Heart left ventricle (tissue), 16 donors: ENCODE measurements around the gene ESPL1. TPM values are rescaled to one million over a fixed set of nuclear protein-coding genes. Genes with fewer than 3 reads are reported as not detected.
A peak's percentile ranks its signal among the peaks of the same experiment; 100 is the strongest.

Experiments used
- ATAC-seq, 4 donors: fragments of 200-7000 bp; cut with Tn5 transposase; one replicate each; pipeline ENCODE4 v1.9.1; 2020 to 2022; ENCODE audit warnings: moderate library complexity in 4 of 4, mild to moderate bottlenecking in 3 of 4, moderate number of reproducible peaks in 1 of 4
- DNase-seq, 5 donors: peaks; one replicate each; pipeline ENCODE4 v3.0.0-alpha.2; 2020
- H3K27ac ChIP-seq, 12 donors: fragments of 200-600 bp; sonication (generic) in 4 of 12; one replicate each; pipeline versions ENCODE4 v1.5.0 to v1.8.0; 2016 to 2022; ENCODE audit warnings: mild to moderate bottlenecking in 2 of 12
- H3K27me3 ChIP-seq, 9 donors: fragments of 200-600 bp; sonication (generic) in 2 of 9; one replicate each; pipeline versions ENCODE4 v1.5.1 to v1.8.0; 2016 to 2022; ENCODE audit warnings: mild to moderate bottlenecking in 3 of 9
- H3K36me3 ChIP-seq, 9 donors: fragments of 200-600 bp; sonication (generic) in 2 of 9; one replicate each; pipeline versions ENCODE4 v1.5.0 to v1.8.0; 2018 to 2022; ENCODE audit warnings: mild to moderate bottlenecking in 2 of 9
- H3K4me1 ChIP-seq, 12 donors: fragments of 200-600 bp; sonication (generic) in 4 of 12; one replicate each; pipeline versions ENCODE4 v1.5.0 to v1.8.0; 2016 to 2022; ENCODE audit warnings: mild to moderate bottlenecking in 3 of 12
- H3K4me3 ChIP-seq, 12 donors: fragments of 200-600 bp; sonication (generic) in 4 of 12; one replicate each; pipeline versions ENCODE4 v1.5.0 to v1.8.0; 2017 to 2022; ENCODE audit warnings: mild to moderate bottlenecking in 9 of 12, moderate library complexity in 4 of 12
- H3K9me3 ChIP-seq, 12 donors: fragments of 200-600 bp; sonication (generic) in 4 of 12; one replicate each; pipeline versions ENCODE4 v1.5.0 to v1.8.0; 2016 to 2022; ENCODE audit warnings: mild to moderate bottlenecking in 1 of 12
- POLR2A ChIP-seq, 2 donors: fragments of 450-650 bp; IDR thresholded peaks; one replicate each; pipeline ENCODE4 v1.6.1; 2017; ENCODE audit warnings: antibody characterized with exemption in 2 of 2, mild to moderate bottlenecking in 2 of 2, moderate library complexity in 2 of 2
- WGBS, 4 donors: extraction: QIAGEN DNeasy Blood & Tissue Kit in 2 of 4; methylation state at CpG; one replicate each; pipeline versions ENCODE4 v1.1.5 to v1.1.7; 2013 to 2018; 5-methylcytosine and 5-hydroxymethylcytosine counted together
- intact Hi-C, 10 donors: fragments of 100-400 bp; cut with DNase I; formaldehyde crosslinking; loops; one replicate each; pipeline versions ENCODE4 v1.11.1 to v1.14.2; 2022
- polyA plus RNA-seq, 2 donors: library from polyadenylated mRNA; stranded (reverse); fragments of 200-250 nt; gene quantifications; one replicate each; pipeline ENCODE4 v1.2.3, GENCODE V29; 2013
- total RNA-seq, 9 donors: library from RNA; depleted of rRNA in 2 of 9; stranded (reverse); fragments of >200 nt in 2 of 9; fragmentation: NEBNext Ultra II Directional in 3 of 9; extraction: Animal tissue kit (Norgen Biotek cat#: 25700) in 3 of 9; gene quantifications; one replicate each; pipeline versions ENCODE4 v1.1.0 to v1.2.4, GENCODE V29; 2016 to 2023
- TF ChIP-seq, protein P1 (sequence below), 12 donors: fragments of 200-600 bp; sonication (generic) in 4 of 12; IDR thresholded peaks; one replicate each; pipeline versions ENCODE4 v1.5.0 to v1.8.0; 2018 to 2022; ENCODE audit warnings: antibody characterized with exemption in 12 of 12, mild to moderate bottlenecking in 5 of 12
- donor health status: ischemic (EF 13 %, LVEDD 7.1; RV severe dilation, severe dysfunction).
- donor health status: healthy with polysubstance abuse.
- donor health status: DM: no; HTN: yes; CAD: no.
- donor health status: DM: no; HTN: no; CAD: no.
- donor health status: ischemic (EF 25% LVEDD 6.9; RV normal size, moderate dysfunction).
- donor health status: ischemic (EF 25% LVEDD 5.7; RV mildly dilated, moderate dysfunction).
- donor health status: healthy.
- donor health status: DM: yes; HTN: yes; CAD: no.
- donor health status: ischemic (EF 35%, LVEDD 5.7; RV mildly dilated, moderate dysfunction).
- donor health status: nonischemic (EF 11% LVEDD 7.7; RV severe dilation, severe dysfunction).
- donor health status: DM: yes; HTN: yes; CAD: no.
- donor health status: PGD.
- donor health status: ischemic (EF 29% LVEDD 5.4; RV normal size, mild dysfunction).
- donor health status: nonischemic (EF 23%, LVEDD 6.1; RV moderate dilation, normal function).

The ESPL1 gene
- total and polyA plus RNA-seq, 11 donors = 0.06 to 6.1 (median 0.38) TPM

GRCh38 chr12:53333845-53334244, 65.7 kb downstream of the ESPL1 start:
- intact Hi-C loops = loop anchor here in 1 of 10 donors (5.0 kb wide), 1 partner anchor 178 kb away; no protein-coding TSS in a partner anchor
- Histone ChIP-seq H3K4me1 (peaks cover 0 to 8% (median 0%) of the 10 kb centered on the region in 12 donors), H3K27me3 (peaks cover 0 to 29% (median 6%) of the 10 kb centered on the region in 9 donors), H3K27ac (no peak overlapping the region), H3K36me3 (no peaks in the 10 kb centered on the region), H3K4me3 (no peak overlapping the region), H3K9me3 (no peaks in the 10 kb centered on the region)
- DNase-seq (no peak), ATAC-seq (no peak)
- WGBS, 4 donors = 74 to 91% (median 76%) methylated on average over 5 to 7 of the region's 7 CpGs
- TF ChIP-seq, protein P1, sequence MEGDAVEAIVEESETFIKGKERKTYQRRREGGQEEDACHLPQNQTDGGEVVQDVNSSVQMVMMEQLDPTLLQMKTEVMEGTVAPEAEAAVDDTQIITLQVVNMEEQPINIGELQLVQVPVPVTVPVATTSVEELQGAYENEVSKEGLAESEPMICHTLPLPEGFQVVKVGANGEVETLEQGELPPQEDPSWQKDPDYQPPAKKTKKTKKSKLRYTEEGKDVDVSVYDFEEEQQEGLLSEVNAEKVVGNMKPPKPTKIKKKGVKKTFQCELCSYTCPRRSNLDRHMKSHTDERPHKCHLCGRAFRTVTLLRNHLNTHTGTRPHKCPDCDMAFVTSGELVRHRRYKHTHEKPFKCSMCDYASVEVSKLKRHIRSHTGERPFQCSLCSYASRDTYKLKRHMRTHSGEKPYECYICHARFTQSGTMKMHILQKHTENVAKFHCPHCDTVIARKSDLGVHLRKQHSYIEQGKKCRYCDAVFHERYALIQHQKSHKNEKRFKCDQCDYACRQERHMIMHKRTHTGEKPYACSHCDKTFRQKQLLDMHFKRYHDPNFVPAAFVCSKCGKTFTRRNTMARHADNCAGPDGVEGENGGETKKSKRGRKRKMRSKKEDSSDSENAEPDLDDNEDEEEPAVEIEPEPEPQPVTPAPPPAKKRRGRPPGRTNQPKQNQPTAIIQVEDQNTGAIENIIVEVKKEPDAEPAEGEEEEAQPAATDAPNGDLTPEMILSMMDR (IDR thresholded peaks at IDR 0.05) = no peak
- TF ChIP-seq POLR2A (IDR thresholded peaks at IDR 0.05) = no peak

GRCh38 chr12:53334822-53335221, 66.7 kb downstream of the ESPL1 start:
- H3K4me3 ChIP-seq = no peak overlapping the region
- 75 to 91% (median 90%) methylated on average over 8 of the region's 8 CpGs for WGBS, 4 donors
- no peaks in the 10 kb centered on the region for H3K9me3 ChIP-seq
- intact Hi-C loops = loop anchor here in 1 of 10 donors (5.0 kb wide), 1 partner anchor 177 kb away; no protein-coding TSS in a partner anchor
- no peaks in the 10 kb centered on the region for H3K36me3 ChIP-seq
- H3K27me3 ChIP-seq = peaks cover 0 to 29% (median 6%) of the 10 kb centered on the region in 9 donors
- H3K27ac ChIP-seq = no peak overlapping the region
- H3K4me1 ChIP-seq = peaks cover 0 to 8% (median 0%) of the 10 kb centered on the region in 12 donors
- no peak for DNase-seq
- no peak for ATAC-seq
- TF ChIP-seq POLR2A (IDR thresholded peaks at IDR 0.05) = no peak

DNA sequence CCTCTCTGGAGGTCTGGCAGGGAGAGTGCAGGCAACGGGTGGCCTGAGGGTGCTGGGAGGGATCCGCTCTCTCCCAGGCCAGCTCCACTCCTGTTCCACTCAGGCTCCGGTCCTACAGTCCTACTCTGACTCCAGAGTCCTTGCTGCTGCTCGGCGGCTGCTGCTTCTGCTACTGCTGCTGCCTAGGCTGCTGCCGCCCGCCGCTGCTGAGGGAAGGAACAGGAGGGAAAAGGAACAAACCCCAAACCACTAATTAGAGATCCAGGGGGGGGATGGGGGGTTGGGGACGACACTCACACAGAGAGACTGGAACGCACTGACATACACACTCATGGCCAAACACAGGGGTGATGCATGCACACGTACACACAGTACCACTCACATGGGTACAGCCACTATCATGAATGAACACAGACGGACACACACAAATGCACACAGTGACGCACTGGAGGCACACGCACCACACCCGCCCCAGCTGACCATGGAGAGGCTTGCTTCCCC, 68.1 kb downstream of the ESPL1 start, which contains the start of gene SP7:
TSS of gene SP7 (minus strand) at position 174 of the 501 bp plus-strand sequence. CDS start 708 bp downstream, outside the sequence.
- Histone ChIP-seq H3K4me3 (no peak within 1 kb of the TSS), H3K36me3 (no peaks in the 10 kb centered on the region), H3K27me3 (peaks cover 0 to 29% (median 6%) of the 10 kb centered on the region in 9 donors), H3K27ac (no peak within 1 kb of the TSS), H3K4me1 (peaks cover 0 to 8% (median 0%) of the 10 kb centered on the region in 12 donors), H3K9me3 (no peaks in the 10 kb centered on the region)
- ATAC-seq (no peak), DNase-seq (no peak)
- intact Hi-C loops = no loop called here
- TF ChIP-seq, protein P1 (IDR thresholded peaks at IDR 0.05) = no peak
- no peak for TF ChIP-seq POLR2A (IDR thresholded peaks at IDR 0.05)
- WGBS, 4 donors = 61 to 74% (median 67%) methylated on average over 10 to 15 of the region's 15 CpGs

GRCh38 chr12:53338017-53338416, 69.9 kb downstream of the ESPL1 start:
- no peaks in the 10 kb centered on the region for H3K36me3 ChIP-seq
- no peak overlapping the region for H3K27ac ChIP-seq
- H3K9me3 ChIP-seq = no peaks in the 10 kb centered on the region
- H3K27me3 ChIP-seq = peaks cover 0 to 24% (median 6%) of the 10 kb centered on the region in 9 donors
- intact Hi-C loops = no loop called here
- ATAC-seq (peak in 1 of 4 donors; percentile 35), DNase-seq (no peak)
- TF ChIP-seq POLR2A (IDR thresholded peaks at IDR 0.05) = no peak
- TF ChIP-seq, protein P1 (IDR thresholded peaks at IDR 0.05) = no peak
- no peak overlapping the region for H3K4me3 ChIP-seq
- 21 to 27% (median 23%) methylated on average over 10 to 11 of the region's 11 CpGs for WGBS, 4 donors
- H3K4me1 ChIP-seq = peaks cover 0 to 8% (median 0%) of the 10 kb centered on the region in 12 donors
